Measurements from ENCODE around the gene RNF43.

RNF43 gene

DNA sequence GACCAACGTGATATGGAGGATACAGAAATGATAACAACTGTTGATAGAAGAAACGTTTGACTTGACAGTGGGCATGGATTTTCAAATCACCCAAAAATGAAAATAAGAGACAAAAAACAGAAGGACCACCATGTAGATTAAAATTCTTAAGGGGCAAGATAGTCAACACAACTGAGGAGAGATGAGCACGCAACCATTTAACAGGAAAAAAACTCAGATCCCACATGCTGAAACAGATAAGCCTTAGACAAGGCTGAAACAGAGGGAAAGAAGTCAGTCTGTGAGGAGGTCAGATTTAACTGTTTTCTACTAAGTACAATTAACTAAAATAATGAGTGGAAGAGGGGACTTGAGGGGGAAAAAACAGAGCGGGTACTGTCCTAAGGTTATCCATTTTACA lies 21.2 kb downstream of the RNF43 start:
- Histone ChIP-seq H3K27ac (ENCODE audit: low read depth, low read length) (no peak overlapping the region), H3K9me2 (replicated peaks; ENCODE audit: control insufficient read depth, low read length) (no peaks in the 10 kb centered on the region), H3K27me3 (ENCODE audit: control insufficient read depth, low read length) (peaks cover 36% of the 10 kb centered on the region), H4K20me1 (ENCODE audit: control insufficient read depth, insufficient read depth, low read depth, low read length) (no peaks in the 10 kb centered on the region), H3K4me1 (ENCODE audit: control insufficient read depth, low read length) (no peaks in the 10 kb centered on the region), H3K4me3 (ENCODE audit: low read length) (no peak overlapping the region), H3K9me3 (ENCODE audit: control insufficient read depth, insufficient read depth, low read length) (no peaks in the 10 kb centered on the region), H3F3A (ENCODE audit: control insufficient read depth, insufficient read depth) (no peaks in the 10 kb centered on the region), H3K36me3 (ENCODE audit: control insufficient read depth, low read length) (no peaks in the 10 kb centered on the region), H3K4me2 (ENCODE audit: low read length) (no peak overlapping the region), H3K79me2 (ENCODE audit: control insufficient read depth, low read length) (no peaks in the 10 kb centered on the region)
- no peak for TF ChIP-seq EZH2phosphoT487 (IDR thresholded peaks at IDR 0.05; ENCODE audit: borderline replicate concordance, low read length)
- TF ChIP-seq CTCF (IDR thresholded peaks at IDR 0.05; ENCODE audit: low read depth, low read length, poor library complexity, severe bottlenecking): no peak

DNA sequence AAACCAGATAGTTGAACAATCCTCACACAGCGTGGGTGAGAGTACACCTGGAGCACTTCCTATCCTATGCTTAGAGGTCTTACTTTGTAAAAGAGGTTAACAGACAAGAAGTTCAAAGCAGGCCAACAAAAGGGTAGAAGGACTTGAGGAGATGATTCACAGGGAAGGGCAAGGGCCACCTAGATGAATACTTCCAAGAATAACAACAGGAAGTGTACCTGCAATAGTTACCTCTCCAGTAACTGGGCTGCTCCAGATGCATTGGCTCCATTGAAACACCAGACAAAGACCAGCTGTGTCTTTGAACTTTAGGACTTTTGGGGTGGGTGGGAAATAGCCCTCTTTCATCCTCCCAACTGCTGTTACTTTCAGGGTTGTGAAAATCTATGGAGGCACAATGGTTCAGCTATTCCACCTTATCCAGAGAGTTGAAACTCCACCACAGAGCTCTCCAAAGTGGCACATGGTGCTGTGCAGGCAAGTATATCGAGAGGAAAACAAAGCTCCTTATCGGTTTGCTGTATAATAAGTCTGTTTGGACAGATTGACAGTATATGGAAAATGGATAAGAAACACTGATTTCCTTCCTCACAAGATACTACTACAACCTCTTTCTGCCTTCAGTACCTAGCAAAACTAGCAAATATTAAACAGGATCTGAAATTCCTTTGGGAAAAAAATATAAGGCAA lies 22.7 kb downstream of the RNF43 start:
- TF ChIP-seq EZH2phosphoT487 (IDR thresholded peaks at IDR 0.05; ENCODE audit: borderline replicate concordance, low read length): no peak
- no peak for TF ChIP-seq CTCF (IDR thresholded peaks at IDR 0.05; ENCODE audit: low read depth, low read length, poor library complexity, severe bottlenecking)
- Histone ChIP-seq H4K20me1 (ENCODE audit: control insufficient read depth, insufficient read depth, low read depth, low read length) (no peaks in the 10 kb centered on the region), H3K27me3 (ENCODE audit: control insufficient read depth, low read length) (peaks cover 41% of the 10 kb centered on the region), H3K9me2 (replicated peaks; ENCODE audit: control insufficient read depth, low read length) (no peaks in the 10 kb centered on the region), H3K9me3 (ENCODE audit: control insufficient read depth, insufficient read depth, low read length) (no peaks in the 10 kb centered on the region), H3F3A (ENCODE audit: control insufficient read depth, insufficient read depth) (no peaks in the 10 kb centered on the region), H3K4me3 (ENCODE audit: low read length) (no peak overlapping the region), H3K4me1 (ENCODE audit: control insufficient read depth, low read length) (no peaks in the 10 kb centered on the region), H3K4me2 (ENCODE audit: low read length) (no peak overlapping the region), H3K36me3 (ENCODE audit: control insufficient read depth, low read length) (no peaks in the 10 kb centered on the region), H3K27ac (ENCODE audit: low read depth, low read length) (no peak overlapping the region), H3K79me2 (ENCODE audit: control insufficient read depth, low read length) (no peaks in the 10 kb centered on the region)

DNA sequence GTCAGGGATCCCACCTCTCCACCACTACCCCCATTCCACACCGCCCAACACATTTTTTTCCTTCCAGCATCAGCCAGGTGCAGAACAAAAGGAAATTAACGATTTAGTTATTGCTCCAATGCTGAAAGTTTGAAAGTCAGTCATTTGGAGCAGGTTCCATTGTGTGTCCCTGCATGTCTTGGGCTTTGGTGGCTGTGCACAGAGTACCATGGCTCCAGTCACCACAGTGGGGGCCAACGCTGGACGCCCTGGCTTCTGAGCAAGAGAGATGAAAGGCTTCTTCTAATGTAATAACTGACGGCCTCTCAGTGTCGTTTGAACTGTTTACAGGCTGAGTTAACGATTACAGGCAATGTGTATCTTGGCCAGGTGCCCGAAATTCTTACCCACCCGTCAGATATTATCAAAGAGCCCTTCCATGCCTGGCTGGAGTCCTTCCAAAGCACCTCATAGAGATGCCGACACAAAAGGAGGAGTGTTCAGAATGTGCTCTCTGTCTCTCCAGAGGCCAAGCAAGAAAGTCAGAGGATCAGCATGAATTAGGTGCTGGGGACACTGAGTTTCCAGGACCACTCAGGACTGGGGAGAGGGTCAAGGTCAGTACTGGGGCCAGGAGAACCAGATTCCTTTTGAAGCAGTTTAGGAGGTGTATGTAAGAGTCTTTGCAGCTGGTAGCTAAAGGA lies 25.9 kb downstream of the RNF43 start:
- no peak for TF ChIP-seq EZH2phosphoT487 (IDR thresholded peaks at IDR 0.05; ENCODE audit: borderline replicate concordance, low read length)
- no peak for TF ChIP-seq CTCF (IDR thresholded peaks at IDR 0.05; ENCODE audit: low read depth, low read length, poor library complexity, severe bottlenecking)
- no peaks in the 10 kb centered on the region for H3K36me3 ChIP-seq (ENCODE audit: control insufficient read depth, low read length)
- no peaks in the 10 kb centered on the region for H3K4me1 ChIP-seq (ENCODE audit: control insufficient read depth, low read length)
- H3F3A ChIP-seq (ENCODE audit: control insufficient read depth, insufficient read depth): no peaks in the 10 kb centered on the region
- no peak overlapping the region for H3K4me2 ChIP-seq (ENCODE audit: low read length)
- no peaks in the 10 kb centered on the region for H3K9me2 ChIP-seq (replicated peaks; ENCODE audit: control insufficient read depth, low read length)
- no peaks in the 10 kb centered on the region for H3K9me3 ChIP-seq (ENCODE audit: control insufficient read depth, insufficient read depth, low read length)
- no peaks in the 10 kb centered on the region for H3K79me2 ChIP-seq (ENCODE audit: control insufficient read depth, low read length)
- H3K27me3 ChIP-seq (ENCODE audit: control insufficient read depth, low read length): peaks cover 30% of the 10 kb centered on the region
- H3K27ac ChIP-seq (ENCODE audit: low read depth, low read length): no peak overlapping the region
- H3K4me3 ChIP-seq (ENCODE audit: low read length): no peak overlapping the region
- H4K20me1 ChIP-seq (ENCODE audit: control insufficient read depth, insufficient read depth, low read depth, low read length): no peaks in the 10 kb centered on the region

All from DOHH2 (cell line).